HepG2 (cell line): Measurements from ENCODE around the gene PBX2. TPM values are rescaled to one million over a fixed set of nuclear protein-coding genes. Genes with fewer than 3 reads are reported as not detected.

ENCODE experiments used
- CEBPB ChIP-seq: IDR thresholded peaks from 2 replicates; pipeline ENCODE4 v1.6.1; 2011; ENCODE audit warnings: low read depth, low read length, improper control_type of control experiment, borderline replicate concordance
- CHCHD3 ChIP-seq: sonication (generic); formaldehyde crosslinking; IDR thresholded peaks from 2 replicates; pipeline ENCODE4 v1.8.0; 2022; ENCODE audit warnings: mild to moderate bottlenecking, missing genetic modification reagents, moderate library complexity
- FOXO1 ChIP-seq: sonication (generic); formaldehyde crosslinking; IDR thresholded peaks from 2 replicates; pipeline ENCODE4 v1.4.0; 2020; ENCODE audit warnings: missing genetic modification reagents
- GTF2F1 ChIP-seq: fragments of 150-350 bp; IDR thresholded peaks from 2 replicates; pipeline ENCODE4 v1.6.1; 2014; ENCODE audit warnings: low read length
- KMT2A ChIP-seq: sonication (generic); formaldehyde crosslinking; IDR thresholded peaks from 2 replicates; pipeline ENCODE4 v1.4.0; 2020; ENCODE audit warnings: missing genetic modification reagents
- KMT2B ChIP-seq: IDR thresholded peaks from 2 replicates; pipeline ENCODE4 v1.6.1; 2016; ENCODE audit warnings: missing genetic modification reagents, missing compliant biosample characterization
- PTBP1 ChIP-seq: fragments of 200-400 bp; formaldehyde crosslinking; IDR thresholded peaks from 2 replicates; pipeline ENCODE4 v1.6.1; 2018; ENCODE audit warnings: low read length, low read depth; ENCODE audit not compliant: poor library complexity, severe bottlenecking
- RXRA ChIP-seq: sonication (generic); formaldehyde crosslinking; IDR thresholded peaks from 2 replicates; pipeline ENCODE4 v1.5.1; 2020; ENCODE audit warnings: missing genetic modification reagents
- SMARCE1 ChIP-seq: fragments of 450-650 bp; IDR thresholded peaks from 2 replicates; pipeline ENCODE4 v1.6.1; 2017; ENCODE audit warnings: borderline replicate concordance
- TARDBP ChIP-seq: sonication (generic); formaldehyde crosslinking; IDR thresholded peaks from 2 replicates; pipeline ENCODE4 v1.8.0; 2022; ENCODE audit warnings: mild to moderate bottlenecking, missing genetic modification reagents
- TBX2 ChIP-seq: sonication (generic); formaldehyde crosslinking; IDR thresholded peaks from 2 replicates; pipeline ENCODE4 v1.5.0; 2020; ENCODE audit warnings: missing genetic modification reagents, mild to moderate bottlenecking, borderline replicate concordance
- ZIK1 ChIP-seq: sonication (generic); formaldehyde crosslinking; IDR thresholded peaks from 2 replicates; pipeline ENCODE4 v1.5.0; 2020; ENCODE audit warnings: mild to moderate bottlenecking, low read depth, missing genetic modification reagents, borderline replicate concordance
- ZNF530 ChIP-seq: sonication (generic); formaldehyde crosslinking; IDR thresholded peaks from 2 replicates; pipeline ENCODE4 v1.5.0; 2020; ENCODE audit warnings: low read depth, mild to moderate bottlenecking, missing genetic modification reagents
- ZNF570 ChIP-seq: sonication (generic); formaldehyde crosslinking; IDR thresholded peaks from 2 replicates; pipeline ENCODE4 v1.4.0; 2020; ENCODE audit warnings: mild to moderate bottlenecking, missing genetic modification reagents, borderline replicate concordance
- ZNF687 ChIP-seq: sonication (generic); formaldehyde crosslinking; IDR thresholded peaks from 2 replicates; pipeline ENCODE4 v1.5.1; 2020; ENCODE audit warnings: mild to moderate bottlenecking, missing genetic modification reagents, moderate library complexity
- ZNF709 ChIP-seq: sonication (generic); formaldehyde crosslinking; IDR thresholded peaks from 2 replicates; pipeline ENCODE4 v1.5.0; 2020; ENCODE audit warnings: mild to moderate bottlenecking, missing genetic modification reagents
- ZNF83 ChIP-seq: sonication (generic); formaldehyde crosslinking; IDR thresholded peaks from 2 replicates; pipeline ENCODE4 v1.4.0; 2020; ENCODE audit warnings: missing genetic modification reagents, mild to moderate bottlenecking, borderline replicate concordance
- polyA plus RNA-seq, 8 experiments: library from polyadenylated mRNA; depleted of rRNA in 3 of 8; stranded (reverse) in 7 of 8; unstranded in 1 of 8; fragments of >200 nt; fragmentation: Illumina TruSeq in 4 of 8; extraction: Trizol in 4 of 8; gene quantifications; 2 replicates each; pipeline versions ENCODE4 v1.2.1 to v1.2.3, GENCODE V29; 2011 to 2016; ENCODE audit warnings: low read depth in 4 of 8, missing spikeins in 1 of 8, mixed read lengths in 1 of 8; ENCODE audit not compliant: insufficient read depth in 1 of 8
- total RNA-seq, 5 experiments: library from RNA; depleted of rRNA; stranded (reverse); fragments of >200 nt; fragmentation: Illumina TruSeq; extraction: Trizol; gene quantifications; 2 replicates each; pipeline ENCODE4 v1.2.3, GENCODE V29; 2016; ENCODE audit warnings: low read depth in 1 of 5
- TF ChIP-seq, protein P1 (sequence below): IDR thresholded peaks from 2 replicates; pipeline ENCODE4 v1.6.1; 2016; ENCODE audit warnings: low read depth, missing genetic modification reagents, missing compliant biosample characterization
- TF ChIP-seq, protein P2 (sequence below): sonication (generic); formaldehyde crosslinking; IDR thresholded peaks from 2 replicates; pipeline ENCODE4 v1.4.0; 2020; ENCODE audit warnings: missing genetic modification reagents

The PBX2 gene
- total and polyA plus RNA-seq, 2 of the 13 experiments (the other 11 are each of a cell fraction or from before 2014, with no cell fraction given), result 42.3 to 77.8 TPM

GRCh38 chr6:32195902-32196681 is 6.1 kb upstream of the PBX2 start (continued):
- TF ChIP-seq, protein P1, sequence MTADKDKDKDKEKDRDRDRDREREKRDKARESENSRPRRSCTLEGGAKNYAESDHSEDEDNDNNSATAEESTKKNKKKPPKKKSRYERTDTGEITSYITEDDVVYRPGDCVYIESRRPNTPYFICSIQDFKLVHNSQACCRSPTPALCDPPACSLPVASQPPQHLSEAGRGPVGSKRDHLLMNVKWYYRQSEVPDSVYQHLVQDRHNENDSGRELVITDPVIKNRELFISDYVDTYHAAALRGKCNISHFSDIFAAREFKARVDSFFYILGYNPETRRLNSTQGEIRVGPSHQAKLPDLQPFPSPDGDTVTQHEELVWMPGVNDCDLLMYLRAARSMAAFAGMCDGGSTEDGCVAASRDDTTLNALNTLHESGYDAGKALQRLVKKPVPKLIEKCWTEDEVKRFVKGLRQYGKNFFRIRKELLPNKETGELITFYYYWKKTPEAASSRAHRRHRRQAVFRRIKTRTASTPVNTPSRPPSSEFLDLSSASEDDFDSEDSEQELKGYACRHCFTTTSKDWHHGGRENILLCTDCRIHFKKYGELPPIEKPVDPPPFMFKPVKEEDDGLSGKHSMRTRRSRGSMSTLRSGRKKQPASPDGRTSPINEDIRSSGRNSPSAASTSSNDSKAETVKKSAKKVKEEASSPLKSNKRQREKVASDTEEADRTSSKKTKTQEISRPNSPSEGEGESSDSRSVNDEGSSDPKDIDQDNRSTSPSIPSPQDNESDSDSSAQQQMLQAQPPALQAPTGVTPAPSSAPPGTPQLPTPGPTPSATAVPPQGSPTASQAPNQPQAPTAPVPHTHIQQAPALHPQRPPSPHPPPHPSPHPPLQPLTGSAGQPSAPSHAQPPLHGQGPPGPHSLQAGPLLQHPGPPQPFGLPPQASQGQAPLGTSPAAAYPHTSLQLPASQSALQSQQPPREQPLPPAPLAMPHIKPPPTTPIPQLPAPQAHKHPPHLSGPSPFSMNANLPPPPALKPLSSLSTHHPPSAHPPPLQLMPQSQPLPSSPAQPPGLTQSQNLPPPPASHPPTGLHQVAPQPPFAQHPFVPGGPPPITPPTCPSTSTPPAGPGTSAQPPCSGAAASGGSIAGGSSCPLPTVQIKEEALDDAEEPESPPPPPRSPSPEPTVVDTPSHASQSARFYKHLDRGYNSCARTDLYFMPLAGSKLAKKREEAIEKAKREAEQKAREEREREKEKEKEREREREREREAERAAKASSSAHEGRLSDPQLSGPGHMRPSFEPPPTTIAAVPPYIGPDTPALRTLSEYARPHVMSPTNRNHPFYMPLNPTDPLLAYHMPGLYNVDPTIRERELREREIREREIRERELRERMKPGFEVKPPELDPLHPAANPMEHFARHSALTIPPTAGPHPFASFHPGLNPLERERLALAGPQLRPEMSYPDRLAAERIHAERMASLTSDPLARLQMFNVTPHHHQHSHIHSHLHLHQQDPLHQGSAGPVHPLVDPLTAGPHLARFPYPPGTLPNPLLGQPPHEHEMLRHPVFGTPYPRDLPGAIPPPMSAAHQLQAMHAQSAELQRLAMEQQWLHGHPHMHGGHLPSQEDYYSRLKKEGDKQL (CRISPR knock-in tag), result peak; percentile 62
- TF ChIP-seq PTBP1, result peak; percentile 78
- TF ChIP-seq KMT2A (CRISPR knock-in tag), result no peak; the same call in 1 of the 2 replicates
- peak; percentile 34 for TF ChIP-seq FOXO1 (CRISPR knock-in tag)
- no peak for TF ChIP-seq ZNF530 (CRISPR knock-in tag)
- peak; percentile 81 for TF ChIP-seq TBX2 (CRISPR knock-in tag)
- TF ChIP-seq, protein P2, sequence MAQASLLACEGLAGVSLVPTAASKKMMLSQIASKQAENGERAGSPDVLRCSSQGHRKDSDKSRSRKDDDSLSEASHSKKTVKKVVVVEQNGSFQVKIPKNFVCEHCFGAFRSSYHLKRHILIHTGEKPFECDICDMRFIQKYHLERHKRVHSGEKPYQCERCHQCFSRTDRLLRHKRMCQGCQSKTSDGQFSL (CRISPR knock-in tag), result no peak; the same call in 1 of the 2 replicates
- no peak for TF ChIP-seq GTF2F1
- no peak for TF ChIP-seq SMARCE1
- no peak for TF ChIP-seq CHCHD3 (CRISPR knock-in tag)
- no peak for TF ChIP-seq CEBPB
- TF ChIP-seq TARDBP, result peak; percentile 23; the same call in 1 of the 2 replicates
- peak; percentile 81; the same call in 1 of the 2 replicates for TF ChIP-seq ZNF709 (CRISPR knock-in tag)
- peak; percentile 93; the same call in 1 of the 2 replicates for TF ChIP-seq ZNF83 (CRISPR knock-in tag)
- peak; percentile 96 for TF ChIP-seq ZNF687
- no peak for TF ChIP-seq ZNF570 (CRISPR knock-in tag)
- peak; percentile 97 for TF ChIP-seq ZIK1
- TF ChIP-seq KMT2B (CRISPR knock-in tag), result 0 out of 2 replicates have a peak, but pooled peaks have one; percentile 33
- peak; percentile 71; the same call in 1 of the 2 replicates for TF ChIP-seq RXRA (CRISPR knock-in tag)
